ENCODE results near the gene BDNF.
"Not testable (repeated sequence)": the region's sequence is repeated elsewhere in the genome, so short reads cannot be mapped to it uniquely, and the experiment has no call there.

BDNF gene

GRCh38 chr11:27672836-27673464, 27.3 kb downstream of the BDNF start:
- no peak for TF ChIP-seq CTCF (IDR thresholded peaks at IDR 0.05; ENCODE audit: control insufficient read depth, insufficient read depth, low read depth, low read length, missing control alignments)
- no peak overlapping the region for H3K4me3 ChIP-seq (ENCODE audit: control insufficient read depth, low read depth, low read length)
- DNase-seq (ENCODE audit: low read depth) = no peak

GRCh38 chr11:27665508-27666101, 34.6 kb downstream of the BDNF start:
- not testable (repeated sequence) for H3K4me3 ChIP-seq (ENCODE audit: control insufficient read depth, low read depth, low read length); DNase-seq (ENCODE audit: low read depth)

GRCh38 chr11:27663326-27663725, 36.9 kb downstream of the BDNF start:
- no peak for DNase-seq (ENCODE audit: low read depth)
- no peak overlapping the region for H3K4me3 ChIP-seq (ENCODE audit: control insufficient read depth, low read depth, low read length)
- no peak for TF ChIP-seq CTCF (IDR thresholded peaks at IDR 0.05; ENCODE audit: control insufficient read depth, insufficient read depth, low read depth, low read length, missing control alignments)

- H3K4me3 ChIP-seq (ENCODE audit: control insufficient read depth, low read depth, low read length) = no peak overlapping the region
- no peak for TF ChIP-seq CTCF (IDR thresholded peaks at IDR 0.05; ENCODE audit: control insufficient read depth, insufficient read depth, low read depth, low read length, missing control alignments)
- no peak for DNase-seq (ENCODE audit: low read depth)
These were observed 40.1 kb downstream of the BDNF start for GRCh38 chr11:27660171-27660570.

DNA sequence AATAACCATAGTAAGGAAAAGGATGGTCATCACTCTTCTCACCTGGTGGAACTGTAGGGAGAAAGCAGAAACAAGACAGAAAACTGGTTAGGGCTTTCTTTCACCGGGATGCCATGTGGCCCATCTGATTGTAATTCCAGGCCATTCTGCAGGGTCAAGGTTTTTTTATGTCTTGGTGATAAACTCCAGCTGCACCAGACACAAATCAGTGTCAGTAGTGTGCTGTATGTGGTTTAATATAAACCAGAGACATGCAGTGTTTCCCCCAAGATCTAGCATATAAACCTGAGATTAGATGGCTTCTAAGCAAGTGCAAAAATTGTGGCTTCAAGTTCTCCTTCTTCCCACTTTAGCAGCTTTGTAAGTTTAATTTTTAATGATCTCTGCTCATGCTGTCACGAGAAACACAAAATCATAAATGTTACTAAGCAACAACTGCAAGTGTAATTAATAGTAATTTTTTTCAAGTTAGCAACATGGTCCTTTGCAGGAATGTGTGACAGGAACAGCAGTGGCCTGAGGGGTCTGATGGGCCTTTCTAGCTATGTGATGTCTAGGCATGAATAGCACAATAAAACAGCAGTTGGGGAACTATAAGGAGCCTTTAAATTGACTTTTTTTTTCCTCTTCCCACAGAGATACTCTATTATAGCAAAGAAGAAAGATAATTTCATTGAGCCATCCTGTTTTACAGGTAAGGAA, 41.6 kb downstream of the BDNF start:
- H3K4me3 ChIP-seq (ENCODE audit: control insufficient read depth, low read depth, low read length) = no peak overlapping the region
- no peak for DNase-seq (ENCODE audit: low read depth)
- no peak for TF ChIP-seq CTCF (IDR thresholded peaks at IDR 0.05; ENCODE audit: control insufficient read depth, insufficient read depth, low read depth, low read length, missing control alignments)

GRCh38 chr11:27656806-27657483, 43.3 kb downstream of the BDNF start:
- TF ChIP-seq CTCF (IDR thresholded peaks at IDR 0.05; ENCODE audit: control insufficient read depth, insufficient read depth, low read depth, low read length, missing control alignments) = no peak

DNA sequence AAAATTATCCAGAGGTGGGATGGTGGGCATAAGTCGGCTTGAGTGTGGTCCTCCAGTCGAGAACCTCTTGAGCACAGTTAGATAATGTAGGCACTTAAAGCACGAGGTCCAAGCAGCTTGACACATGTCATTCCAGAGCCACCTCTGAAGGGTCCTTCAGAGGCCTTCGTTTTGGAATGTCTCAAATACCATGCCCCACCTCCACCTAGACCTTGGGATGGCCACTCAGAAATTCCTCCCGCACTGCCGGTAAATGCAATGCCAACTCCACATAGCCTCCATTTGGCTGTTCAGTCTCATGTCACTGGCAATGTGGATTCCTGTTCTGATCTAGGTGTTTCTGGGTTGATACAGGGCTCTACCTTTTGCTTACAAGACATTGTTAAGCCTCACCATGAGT, 43.9 kb downstream of the BDNF start:
- DNase-seq (ENCODE audit: low read depth) = no peak
- no peak overlapping the region for H3K4me3 ChIP-seq (ENCODE audit: control insufficient read depth, low read depth, low read length)
- TF ChIP-seq CTCF (IDR thresholded peaks at IDR 0.05; ENCODE audit: control insufficient read depth, insufficient read depth, low read depth, low read length, missing control alignments) = no peak

More at GRCh38 chr11:27656806-27657483, 43.3 kb downstream of the BDNF start:
- H3K4me3 ChIP-seq (ENCODE audit: control insufficient read depth, low read depth, low read length) = no peak overlapping the region
- no peak for DNase-seq (ENCODE audit: low read depth)

All from AG09309 (cell line).